Measurements from ENCODE around the gene TRIM31. TPM values are rescaled to one million over a fixed set of nuclear protein-coding genes. Genes with fewer than 3 reads are reported as not detected.

TRIM31 gene
- polyA plus RNA-seq, 10 donors, result 0.16 to 0.38 (median 0.37) TPM; not detected in 7

GRCh38 chr6:30055513-30055912, 57.4 kb downstream of the TRIM31 start:
- no peak for DNase-seq

DNA sequence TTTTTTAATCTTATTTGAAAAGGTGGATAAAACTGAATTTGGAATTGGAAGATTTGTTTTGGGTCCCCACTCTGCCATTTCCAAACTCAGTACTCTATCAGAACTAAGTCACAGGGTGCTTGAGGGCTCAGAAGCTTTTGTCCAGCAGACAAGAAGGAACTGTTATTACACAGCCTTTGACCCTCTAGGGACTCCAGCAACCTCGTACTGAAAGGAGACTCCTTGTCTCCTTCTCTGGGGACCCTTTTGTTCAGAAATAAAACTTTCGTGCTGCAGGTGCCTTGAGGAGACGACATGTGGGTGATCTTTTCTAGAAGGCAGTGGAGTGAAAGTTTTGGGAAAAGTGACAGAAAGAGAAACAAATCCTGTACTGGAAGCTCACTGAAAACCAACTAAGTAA, 59.2 kb downstream of the TRIM31 start:
- no peak for DNase-seq

Other genes starting within 250 kb of the TRIM31 start
- 100 to 1,000 TPM in 7 of 10 donors, 10 to 100 TPM in 3; 60.0 to 190 (median 107) TPM for gene HLA-A, start 170.6 kb downstream of the TRIM31 start, polyA plus RNA-seq (ENCODE audit: insufficient read length in 10 of 10)
- gene POLR1H, start 51.8 kb downstream of the TRIM31 start, polyA plus RNA-seq (ENCODE audit: insufficient read length in 10 of 10), result 10 to 100 TPM; 18.9 to 33.5 (median 23.3) TPM
- gene PPP1R11, start 45.9 kb downstream of the TRIM31 start, polyA plus RNA-seq (ENCODE audit: insufficient read length in 10 of 10), result 10 to 100 TPM; 27.5 to 40.1 (median 33.5) TPM
- gene RNF39, start 37.3 kb downstream of the TRIM31 start, polyA plus RNA-seq (ENCODE audit: insufficient read length in 10 of 10), result 1 to 10 TPM in 2 of 10 donors, under 1 TPM in 8; 0.43 to 1.4 (median 0.58) TPM
- gene TRIM40, start 23.1 kb upstream of the TRIM31 start, polyA plus RNA-seq (ENCODE audit: insufficient read length in 10 of 10), result not detected
- 1 to 10 TPM in 1 of 10 donors, under 1 TPM in 9; 0.31 to 1.9 (median 0.61) TPM for gene TRIM10, start 48.1 kb upstream of the TRIM31 start, polyA plus RNA-seq (ENCODE audit: insufficient read length in 10 of 10)
- not detected for gene TRIM15, start 50.5 kb upstream of the TRIM31 start, polyA plus RNA-seq (ENCODE audit: insufficient read length in 10 of 10)
- 10 to 100 TPM; 12.7 to 18.9 (median 14.2) TPM for gene TRIM26, start 100.3 kb upstream of the TRIM31 start, polyA plus RNA-seq (ENCODE audit: insufficient read length in 10 of 10)
- 1 to 10 TPM; 5.9 to 8.9 (median 7.0) TPM for gene TRIM39, start 213.8 kb upstream of the TRIM31 start, polyA plus RNA-seq (ENCODE audit: insufficient read length in 10 of 10)
- gene RPP21, start 232.1 kb upstream of the TRIM31 start, polyA plus RNA-seq (ENCODE audit: insufficient read length in 10 of 10), result 10 to 100 TPM; 14.0 to 26.0 (median 17.8) TPM